Astrocyte (in vitro differentiated cells and primary cell): ENCODE data around the gene PPP6R3.

Experiments used
- CTCF ChIP-seq: IDR thresholded peaks from 2 replicates; pipeline ENCODE4 v1.5.1; 2011; ENCODE audit warnings: low read depth, mild to moderate bottlenecking, inconsistent platforms, low read length, moderate library complexity; ENCODE audit not compliant: insufficient read depth
- EZH2 ChIP-seq: IDR thresholded peaks from 2 replicates; pipeline ENCODE4 v1.6.1; 2012; ENCODE audit warnings: mild to moderate bottlenecking, low read length, inconsistent platforms; ENCODE audit not compliant: insufficient read depth

GRCh38 chr11:68536706-68537105 is 76.2 kb downstream of the PPP6R3 start:
- TF ChIP-seq CTCF (no peak), EZH2 (no peak)
